ENCODE data around the gene NF1.
"Not testable (repeated sequence)": the region's sequence is repeated elsewhere in the genome, so short reads cannot be mapped to it uniquely, and the experiment has no call there.

Gene NF1

DNA sequence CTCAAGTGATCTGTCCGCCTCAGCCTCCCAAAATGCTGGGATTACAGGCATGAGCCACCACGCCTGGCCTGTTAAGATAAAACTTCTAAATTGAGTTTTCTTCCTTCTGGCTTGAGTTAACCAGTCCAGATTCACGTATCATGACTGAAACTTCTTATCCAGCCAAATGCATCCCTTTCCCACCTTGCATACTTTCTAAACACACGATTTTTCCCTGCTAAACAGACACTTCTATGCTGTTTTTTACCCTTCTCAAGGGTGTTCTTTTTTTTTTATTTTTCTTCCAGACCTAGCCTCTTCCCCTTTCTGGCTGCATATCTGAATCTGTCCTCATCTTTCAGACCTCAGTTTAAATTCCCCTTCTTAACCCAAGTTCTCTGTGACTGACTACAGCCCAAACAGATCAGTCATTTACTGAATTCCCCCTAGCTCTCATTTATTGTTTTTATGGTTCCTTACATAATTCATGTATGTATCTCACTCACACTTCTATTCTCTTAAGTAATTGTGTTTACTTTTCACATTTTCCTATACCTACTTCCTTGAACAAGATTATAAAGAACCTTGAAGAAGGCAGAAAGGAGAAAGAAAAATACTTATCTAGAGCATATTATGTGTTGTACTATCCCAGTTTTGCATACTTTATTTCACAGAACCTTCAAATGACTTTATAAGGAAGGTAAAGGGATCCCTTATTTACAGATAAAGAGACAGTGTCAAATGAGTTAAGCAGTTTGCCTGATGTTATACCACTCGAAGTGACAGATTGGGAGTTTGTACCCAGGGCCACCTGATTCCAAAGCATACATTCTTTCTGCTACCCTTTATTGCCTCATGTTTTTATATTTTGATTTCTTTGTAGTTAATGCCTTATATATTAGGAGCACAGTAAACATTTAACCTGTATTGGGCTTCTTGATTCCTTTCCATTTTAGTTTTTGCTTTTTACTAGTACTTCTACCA is 213.9 kb downstream of the NF1 start:
- no peak for DNase-seq

- no peak for DNase-seq
These were observed 214.8 kb downstream of the NF1 start for GRCh38 chr17:31309556-31309955.

GRCh38 chr17:31310260-31310659 is 215.5 kb downstream of the NF1 start:
- DNase-seq = no peak

GRCh38 chr17:31310886-31311285 is 216.1 kb downstream of the NF1 start:
- DNase-seq = no peak

GRCh38 chr17:31311526-31311925 is 216.7 kb downstream of the NF1 start:
- DNase-seq = no peak

GRCh38 chr17:31312223-31312622 is 217.4 kb downstream of the NF1 start:
- not testable (repeated sequence) for DNase-seq

- no peak for DNase-seq
These were observed 219.4 kb downstream of the NF1 start, which contains the start of gene EVI2B for GRCh38 chr17:31313982-31314781. EVI2B (minus strand) TSS chr17:31314054; CDS start chr17:31305609, 8,445 bp downstream.

- DNase-seq = no peak
These were observed 220.0 kb downstream of the NF1 start for GRCh38 chr17:31314782-31315100.

DNA sequence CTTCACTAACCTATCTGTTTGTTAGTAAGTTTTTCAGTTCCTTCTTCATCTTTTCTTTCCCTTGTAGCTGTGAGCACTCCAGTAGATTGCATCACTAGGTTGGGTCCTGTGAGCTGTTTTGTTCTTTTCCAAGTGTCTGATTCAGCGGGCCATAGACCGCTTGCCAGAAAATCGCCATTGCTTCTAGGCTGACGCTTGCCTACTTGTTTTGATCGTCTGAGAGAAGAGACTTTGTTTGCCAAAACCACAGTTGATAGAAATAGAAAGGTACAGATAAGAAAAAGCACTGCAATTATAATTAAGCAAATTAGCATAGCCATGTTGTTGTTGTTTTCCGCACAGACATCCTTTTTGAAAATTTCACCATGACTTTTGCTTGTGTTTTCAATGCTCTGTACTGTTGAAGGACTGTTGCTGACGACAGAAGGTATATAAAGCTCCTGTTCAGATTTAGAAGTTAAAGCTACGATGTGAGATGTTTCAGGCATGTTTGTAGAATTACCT is 223.6 kb downstream of the NF1 start:
- no peak for DNase-seq

DNA sequence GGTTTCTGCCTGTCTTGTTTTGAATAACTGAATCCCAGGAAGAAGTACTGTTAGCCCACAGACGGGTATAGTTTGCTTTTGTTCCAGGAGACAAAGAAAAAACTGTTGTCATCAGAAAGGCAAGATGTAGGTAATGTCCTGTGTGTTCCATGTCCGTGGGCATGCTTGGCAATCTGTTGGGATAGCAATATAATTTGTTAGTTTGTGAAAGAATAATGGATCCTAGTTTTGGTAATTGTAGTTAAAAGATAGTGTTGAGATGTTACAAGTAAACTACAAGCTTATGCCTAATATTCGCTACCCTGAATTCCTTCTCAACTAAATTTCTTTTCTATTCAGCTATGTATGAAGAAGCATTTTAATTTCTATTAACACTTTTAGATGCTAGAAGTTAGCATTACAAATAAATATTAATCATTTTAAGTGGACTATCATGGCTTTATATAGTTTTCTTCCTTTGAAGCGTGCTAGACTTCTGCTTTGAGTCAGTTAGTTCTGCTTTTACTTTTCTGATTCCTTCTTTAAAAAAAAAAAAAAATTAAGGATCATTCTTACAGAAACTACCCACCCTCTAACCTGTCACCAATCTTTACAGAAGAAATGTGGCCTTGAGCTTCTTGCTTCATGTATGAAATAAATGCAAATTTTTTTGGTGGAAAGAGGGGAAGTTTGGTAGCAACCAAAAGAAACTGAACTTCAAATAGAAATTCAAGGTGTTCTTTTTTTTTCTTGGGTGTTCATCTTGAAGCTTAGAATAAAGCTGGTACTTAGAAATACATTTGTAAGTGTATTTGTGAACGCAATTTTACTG is 224.3 kb downstream of the NF1 start:
- no peak for DNase-seq

DNA sequence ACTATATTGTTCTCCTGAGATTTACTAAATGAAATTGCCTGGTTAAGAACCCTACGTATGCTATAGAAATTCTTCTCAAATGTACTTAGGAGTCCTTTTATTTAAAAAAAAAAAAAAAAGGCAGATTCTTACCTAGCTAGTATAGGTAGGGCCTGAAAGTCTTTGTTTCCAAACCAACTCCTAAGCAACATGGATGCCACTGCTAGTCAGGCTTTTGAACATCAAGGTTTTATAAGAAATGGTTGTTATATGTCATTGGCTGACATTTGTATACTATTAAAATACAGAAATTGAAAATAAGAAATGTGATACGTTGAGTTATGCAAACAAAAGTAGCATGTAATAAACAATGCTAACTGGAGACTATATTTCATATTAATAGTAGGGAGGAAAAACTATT is 225.5 kb downstream of the NF1 start:
- no peak for DNase-seq

GRCh38 chr17:31320791-31321190 is 226.0 kb downstream of the NF1 start:
- DNase-seq = no peak

GRCh38 chr17:31321481-31321880 is 226.7 kb downstream of the NF1 start, which contains the start of gene EVI2A:
EVI2A (minus strand) TSS chr17:31321622; CDS start chr17:31319013, 2,609 bp downstream.
- no peak for DNase-seq

GRCh38 chr17:31321966-31322365 is 227.2 kb downstream of the NF1 start:
- no peak for DNase-seq

DNA sequence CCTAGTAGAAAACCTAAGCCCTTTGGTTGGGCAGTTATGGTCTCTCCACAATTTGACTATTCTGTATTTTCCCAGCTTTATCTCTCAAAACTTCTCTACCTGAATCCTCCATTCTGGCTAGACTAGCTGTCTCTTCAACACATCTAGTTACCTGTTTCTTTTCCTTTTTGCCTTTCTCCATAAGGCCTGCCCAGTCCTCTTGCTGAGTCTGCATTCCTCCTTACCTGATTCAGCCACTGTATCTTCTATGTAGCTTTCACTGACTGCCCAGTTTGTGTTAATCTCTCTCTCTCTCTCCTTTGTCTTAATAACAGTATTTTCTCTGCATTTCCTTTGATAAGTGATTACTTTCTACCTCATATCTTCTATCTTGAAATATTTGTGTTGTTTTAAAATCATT is 228.8 kb downstream of the NF1 start:
- no peak for DNase-seq

- no peak for DNase-seq
These were observed 232.9 kb downstream of the NF1 start for GRCh38 chr17:31327534-31328159.

GRCh38 chr17:31328160-31328535 is 233.4 kb downstream of the NF1 start:
- DNase-seq = no peak

DNA sequence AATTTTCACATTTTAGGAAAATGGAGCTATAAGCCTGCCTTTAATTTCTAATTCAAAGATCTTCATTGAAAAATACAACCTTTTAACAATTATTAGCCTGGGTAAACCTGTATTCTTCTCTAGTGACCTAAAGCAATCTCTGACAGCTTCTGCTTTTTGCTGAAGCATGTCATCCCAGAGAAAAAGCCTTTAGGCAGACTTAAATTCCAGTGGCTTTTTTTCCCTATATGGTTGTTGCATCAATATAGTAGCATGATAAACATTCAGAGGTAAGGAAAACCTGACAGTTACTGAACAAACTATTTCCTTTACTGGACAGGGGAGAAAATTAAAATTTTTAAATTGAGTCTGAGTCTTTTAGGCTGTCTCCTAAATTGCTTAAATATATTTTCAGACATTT is 234.4 kb downstream of the NF1 start:
- no peak for DNase-seq

GRCh38 chr17:31339906-31340661 is 245.3 kb downstream of the NF1 start:
- no peak for DNase-seq

GRCh38 chr17:31345191-31345747 is 250.5 kb downstream of the NF1 start:
- not testable (repeated sequence) for DNase-seq

DNA sequence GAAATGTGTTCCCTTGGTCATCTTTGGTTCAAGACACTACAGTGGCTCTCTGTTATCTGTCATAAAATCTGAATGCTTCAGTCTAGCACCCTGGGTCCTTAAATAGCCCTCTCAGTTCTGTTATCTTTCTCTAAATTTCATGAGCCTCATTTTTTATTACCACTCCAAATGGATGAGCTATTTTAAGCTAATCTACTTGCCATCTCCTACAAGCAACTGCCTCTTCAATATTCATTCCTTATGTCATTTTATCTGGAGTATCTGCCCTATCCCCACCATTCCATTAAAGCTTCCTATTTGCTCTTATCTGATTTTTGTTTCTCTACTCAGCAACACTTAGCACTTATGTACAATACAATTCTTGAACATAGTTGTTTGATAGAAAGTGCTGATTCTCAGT is 254.7 kb downstream of the NF1 start:
- no peak for DNase-seq
